Measurements from ENCODE around the gene FARS2. TPM values are rescaled to one million over a fixed set of nuclear protein-coding genes. Genes with fewer than 3 reads are reported as not detected.

The FARS2 gene
- polyA plus RNA-seq, 1 donor (not counting 4 experiments of a cell fraction or from before 2014, with no cell fraction given), result 21.3 TPM

DNA sequence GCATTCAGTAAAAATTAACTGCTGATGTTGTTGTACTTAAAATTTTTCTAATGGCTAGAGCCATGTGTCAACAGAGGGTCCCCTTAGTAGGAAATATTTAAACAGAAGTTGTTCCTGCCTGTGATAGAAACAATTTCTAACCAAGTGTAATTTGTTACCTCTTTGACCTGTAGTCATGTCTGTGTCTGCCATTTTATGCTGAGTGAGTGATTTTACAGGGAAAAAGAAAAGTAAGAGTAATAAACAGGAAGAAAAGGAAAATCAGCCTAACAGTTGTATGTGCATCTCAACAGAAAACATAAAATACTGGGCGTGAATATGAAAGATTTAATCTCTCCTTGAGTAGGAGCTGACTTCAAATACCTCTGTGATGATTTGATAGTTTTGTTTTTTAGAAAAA, 172.0 kb downstream of the FARS2 start:
- Histone ChIP-seq H3K79me2 (ENCODE audit: control insufficient read depth, insufficient read depth, low read length) (no peaks in the 10 kb centered on the region), H4K20me1 (ENCODE audit: control insufficient read depth, extremely low read depth, insufficient read depth, low read length) (no peaks in the 10 kb centered on the region), H3K4me1 (ENCODE audit: control insufficient read depth, extremely low read depth, insufficient read depth, low read length) (no peaks in the 10 kb centered on the region), H3K27ac (ENCODE audit: control insufficient read depth, insufficient read depth, low read length) (no peak overlapping the region), H3K9me1 (ENCODE audit: control insufficient read depth, extremely low read depth, insufficient read depth, low read length) (no peaks in the 10 kb centered on the region), H3K4me2 (ENCODE audit: control insufficient read depth, extremely low read depth, insufficient read depth, low read depth, low read length) (no peak overlapping the region), H3K9me3 (ENCODE audit: control insufficient read depth, low read depth, low read length) (no peaks in the 10 kb centered on the region), H2AFZ (ENCODE audit: control insufficient read depth, low read length) (no peak overlapping the region), H3K27me3 (ENCODE audit: control insufficient read depth, extremely low read depth, insufficient read depth, low read length) (no peaks in the 10 kb centered on the region), H3K4me3 (ENCODE audit: control insufficient read depth in 2 of 3, extremely low read depth in 1 of 3, insufficient read depth in 2 of 3, low read depth in 1 of 3, low read length in 3 of 3) (no peak overlapping the region), H3K9ac (ENCODE audit: control insufficient read depth, extremely low read depth, insufficient read depth, low read length) (no peak overlapping the region), H3K36me3 (ENCODE audit: control insufficient read depth in 2 of 2, extremely low read depth in 1 of 2, insufficient read depth in 2 of 2, low read length in 2 of 2) (peaks cover 0 to 4% of the 10 kb centered on the region in 2 experiments)
- dilution Hi-C loops (cut with MboI; ENCODE audit: extremely low pct_ligation_motif_present, low sequenced_read_pairs), result no loop called here
- TF ChIP-seq, protein P1, sequence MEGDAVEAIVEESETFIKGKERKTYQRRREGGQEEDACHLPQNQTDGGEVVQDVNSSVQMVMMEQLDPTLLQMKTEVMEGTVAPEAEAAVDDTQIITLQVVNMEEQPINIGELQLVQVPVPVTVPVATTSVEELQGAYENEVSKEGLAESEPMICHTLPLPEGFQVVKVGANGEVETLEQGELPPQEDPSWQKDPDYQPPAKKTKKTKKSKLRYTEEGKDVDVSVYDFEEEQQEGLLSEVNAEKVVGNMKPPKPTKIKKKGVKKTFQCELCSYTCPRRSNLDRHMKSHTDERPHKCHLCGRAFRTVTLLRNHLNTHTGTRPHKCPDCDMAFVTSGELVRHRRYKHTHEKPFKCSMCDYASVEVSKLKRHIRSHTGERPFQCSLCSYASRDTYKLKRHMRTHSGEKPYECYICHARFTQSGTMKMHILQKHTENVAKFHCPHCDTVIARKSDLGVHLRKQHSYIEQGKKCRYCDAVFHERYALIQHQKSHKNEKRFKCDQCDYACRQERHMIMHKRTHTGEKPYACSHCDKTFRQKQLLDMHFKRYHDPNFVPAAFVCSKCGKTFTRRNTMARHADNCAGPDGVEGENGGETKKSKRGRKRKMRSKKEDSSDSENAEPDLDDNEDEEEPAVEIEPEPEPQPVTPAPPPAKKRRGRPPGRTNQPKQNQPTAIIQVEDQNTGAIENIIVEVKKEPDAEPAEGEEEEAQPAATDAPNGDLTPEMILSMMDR (optimal IDR thresholded peaks at IDR 0.05 in 1 of 3, IDR thresholded peaks at IDR 0.05 in 1 of 3, conservative IDR thresholded peaks at IDR 0.05 in 1 of 3; ENCODE audit: extremely low read depth in 1 of 3, insufficient read depth in 2 of 3, low read length in 3 of 3), result no peak
- no peak for TF ChIP-seq EZH2 (IDR thresholded peaks at IDR 0.05; ENCODE audit: low read length)
- FAIRE-seq, result no peak
- DNase-seq (ENCODE audit: low read depth, low spot score), result no peak

DNA sequence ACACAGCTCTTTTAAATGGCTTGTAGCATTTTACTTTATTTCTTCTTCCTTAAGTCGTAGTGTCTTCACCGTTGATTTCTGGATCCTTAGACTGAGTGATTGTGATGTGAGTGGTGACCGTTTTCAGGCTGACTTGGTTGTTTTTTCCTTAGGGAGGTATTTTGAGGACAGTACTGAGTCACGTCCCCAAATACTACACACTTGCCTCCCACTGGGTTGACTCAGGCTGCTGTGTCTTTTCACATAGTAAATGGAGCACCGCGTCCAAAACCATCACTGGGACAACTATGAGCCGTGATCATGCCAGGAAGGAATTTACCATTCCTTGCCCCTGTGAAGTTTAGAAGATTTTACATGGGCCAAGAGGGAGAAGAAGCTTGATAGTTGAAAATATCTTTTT, 174.1 kb downstream of the FARS2 start:
- Histone ChIP-seq H3K9me3 (ENCODE audit: control insufficient read depth, low read depth, low read length) (no peaks in the 10 kb centered on the region), H3K4me2 (ENCODE audit: control insufficient read depth, extremely low read depth, insufficient read depth, low read depth, low read length) (no peak overlapping the region), H3K9ac (ENCODE audit: control insufficient read depth, extremely low read depth, insufficient read depth, low read length) (no peak overlapping the region), H2AFZ (ENCODE audit: control insufficient read depth, low read length) (no peak overlapping the region), H3K9me1 (ENCODE audit: control insufficient read depth, extremely low read depth, insufficient read depth, low read length) (no peaks in the 10 kb centered on the region), H4K20me1 (ENCODE audit: control insufficient read depth, extremely low read depth, insufficient read depth, low read length) (no peaks in the 10 kb centered on the region), H3K4me3 (ENCODE audit: control insufficient read depth in 2 of 3, extremely low read depth in 1 of 3, insufficient read depth in 2 of 3, low read depth in 1 of 3, low read length in 3 of 3) (no peak overlapping the region), H3K36me3 (ENCODE audit: control insufficient read depth in 2 of 2, extremely low read depth in 1 of 2, insufficient read depth in 2 of 2, low read length in 2 of 2) (peaks cover 0 to 4% of the 10 kb centered on the region in 2 experiments), H3K4me1 (ENCODE audit: control insufficient read depth, extremely low read depth, insufficient read depth, low read length) (no peaks in the 10 kb centered on the region), H3K79me2 (ENCODE audit: control insufficient read depth, insufficient read depth, low read length) (no peaks in the 10 kb centered on the region), H3K27ac (ENCODE audit: control insufficient read depth, insufficient read depth, low read length) (no peak overlapping the region), H3K27me3 (ENCODE audit: control insufficient read depth, extremely low read depth, insufficient read depth, low read length) (no peaks in the 10 kb centered on the region)
- dilution Hi-C loops (cut with MboI; ENCODE audit: extremely low pct_ligation_motif_present, low sequenced_read_pairs), result no loop called here
- TF ChIP-seq EZH2 (IDR thresholded peaks at IDR 0.05; ENCODE audit: low read length), result no peak
- TF ChIP-seq, protein P1 (optimal IDR thresholded peaks at IDR 0.05 in 1 of 3, IDR thresholded peaks at IDR 0.05 in 1 of 3, conservative IDR thresholded peaks at IDR 0.05 in 1 of 3; ENCODE audit: extremely low read depth in 1 of 3, insufficient read depth in 2 of 3, low read length in 3 of 3), result no peak
- FAIRE-seq, result no peak
- no peak for DNase-seq (ENCODE audit: low read depth, low spot score)
